Mammary epithelial cell (primary cell): ENCODE data around the gene SLFNL1.

Experiments used
- CTCF ChIP-seq, 2 donors: IDR thresholded peaks in 1 of 2; conservative IDR thresholded peaks in 1 of 2; 2 replicates each; pipeline ENCODE4 v1.5.1; 2011 to 2012; ENCODE audit warnings: inconsistent platforms in 2 of 2, low read length in 2 of 2, mild to moderate bottlenecking in 2 of 2, control low read depth in 1 of 2, low read depth in 1 of 2; ENCODE audit not compliant: insufficient read depth in 1 of 2; ENCODE audit errors: extremely low read depth in 1 of 2
- EZH2 ChIP-seq: IDR thresholded peaks from 2 replicates; pipeline ENCODE4 v1.6.1; 2012; ENCODE audit warnings: low read length, inconsistent platforms, borderline replicate concordance

- no peak for TF ChIP-seq CTCF (conservative IDR thresholded peaks at IDR 0.05 in 1 of 2, IDR thresholded peaks at IDR 0.05 in 1 of 2; ENCODE audit: extremely low read depth in 1 of 2, insufficient read depth in 1 of 2, low read depth in 1 of 2, low read length in 2 of 2)
- TF ChIP-seq EZH2 = no peak
These were observed 11.2 kb downstream of the SLFNL1 start for GRCh38 chr1:41010345-41010744.
